Measurements from ENCODE around the gene HDHD3. TPM values are rescaled to one million over a fixed set of nuclear protein-coding genes. Genes with fewer than 3 reads are reported as not detected.

Gene HDHD3
- total RNA-seq, 1 donor from 2014 or later: 10.4 TPM

DNA sequence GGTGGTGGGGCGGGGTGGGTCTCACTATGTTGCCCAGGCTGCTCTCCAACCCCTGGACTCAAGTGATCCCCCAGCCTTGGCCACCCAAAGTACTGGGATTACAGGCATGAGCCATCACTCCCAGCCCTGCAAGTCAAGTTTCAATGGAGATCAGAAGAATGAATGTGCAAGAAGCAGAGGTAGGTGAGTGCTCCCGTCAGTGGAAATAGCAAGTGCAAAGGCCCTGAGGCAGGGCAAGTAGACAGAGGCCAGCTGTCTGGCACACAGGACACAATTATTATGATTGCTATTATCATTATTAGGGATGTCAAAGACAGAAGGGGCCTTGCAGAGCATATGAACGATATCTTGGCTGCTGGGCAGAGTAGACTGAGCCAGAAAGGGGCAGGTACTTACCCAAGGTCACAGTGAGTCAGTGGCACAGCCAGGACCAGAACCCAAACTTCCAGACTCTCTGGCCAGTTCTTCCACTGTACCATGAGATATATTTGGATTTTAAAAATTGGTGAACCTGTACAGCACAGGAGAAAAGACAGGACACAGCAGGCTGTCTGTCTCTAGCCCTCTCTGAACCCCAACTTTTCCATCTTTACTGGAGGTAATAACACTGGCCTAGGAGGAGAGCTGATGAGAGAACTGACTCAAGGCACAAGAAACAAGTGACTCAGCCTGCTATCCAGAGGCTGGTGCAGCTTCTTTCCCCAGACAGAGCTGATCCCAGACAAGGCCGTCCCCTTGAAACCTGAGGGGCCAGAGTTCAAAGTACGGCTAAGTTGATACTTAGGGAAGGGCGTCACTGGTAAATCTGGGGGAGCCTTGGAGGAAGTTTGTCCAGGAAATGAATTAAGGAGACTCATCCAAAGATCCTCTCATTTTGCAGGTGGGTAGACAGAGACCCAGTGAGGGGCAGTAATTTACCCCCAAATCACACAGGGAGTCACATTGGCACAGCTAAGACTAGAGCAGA lies 1.4 kb downstream of the HDHD3 start:
- intact Hi-C loops (cut with DNase I): no loop called here
- no peak overlapping the region for H3K27ac ChIP-seq
- ATAC-seq: no peak

DNA sequence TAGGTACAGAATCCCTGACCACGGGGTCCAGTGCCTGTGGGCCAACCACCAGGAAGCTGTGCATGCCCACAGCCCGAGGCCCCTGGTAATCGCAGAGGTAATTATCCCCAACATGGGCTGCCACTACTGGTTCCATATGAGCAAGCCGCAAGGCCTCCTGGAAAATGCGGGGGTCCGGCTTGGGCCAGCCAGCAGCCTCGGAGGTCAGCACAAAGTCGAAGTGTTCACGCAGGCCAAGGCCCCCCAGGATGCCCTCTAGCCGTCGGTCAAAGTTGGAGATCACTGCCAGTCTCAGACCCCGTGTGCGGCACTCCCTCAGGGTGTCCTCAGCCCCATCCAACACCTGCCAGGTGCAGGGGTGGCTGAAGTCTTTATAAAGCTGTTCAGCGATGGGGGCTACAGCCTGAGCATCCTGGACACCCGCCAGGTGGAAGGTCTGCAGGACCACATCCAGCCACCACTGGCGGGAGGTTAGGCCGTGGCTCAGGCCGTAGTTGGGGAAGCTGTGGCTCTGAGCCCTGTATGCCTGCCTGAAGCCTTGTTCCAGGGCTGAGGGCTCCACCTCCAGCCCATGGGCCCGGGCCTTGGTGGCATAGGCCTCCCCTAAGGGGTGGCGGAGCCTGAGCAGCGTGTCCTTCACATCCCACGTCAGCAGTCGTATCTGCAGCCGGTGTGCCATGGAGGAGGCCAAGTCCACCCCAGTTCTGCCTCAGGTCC lies 3.0 kb downstream of the HDHD3 start:
- intact Hi-C loops (cut with DNase I): no loop called here
- DNase-seq: peak; percentile 55
- no peak for ATAC-seq
- Histone ChIP-seq H3K27me3 (no peaks in the 10 kb centered on the region), H3K4me3 (no peak overlapping the region), H3K27ac (no peak overlapping the region), H3K9me3 (no peaks in the 10 kb centered on the region), H3K36me3 (no peaks in the 10 kb centered on the region), H3K4me1 (no peaks in the 10 kb centered on the region)
- TF ChIP-seq, protein P1, sequence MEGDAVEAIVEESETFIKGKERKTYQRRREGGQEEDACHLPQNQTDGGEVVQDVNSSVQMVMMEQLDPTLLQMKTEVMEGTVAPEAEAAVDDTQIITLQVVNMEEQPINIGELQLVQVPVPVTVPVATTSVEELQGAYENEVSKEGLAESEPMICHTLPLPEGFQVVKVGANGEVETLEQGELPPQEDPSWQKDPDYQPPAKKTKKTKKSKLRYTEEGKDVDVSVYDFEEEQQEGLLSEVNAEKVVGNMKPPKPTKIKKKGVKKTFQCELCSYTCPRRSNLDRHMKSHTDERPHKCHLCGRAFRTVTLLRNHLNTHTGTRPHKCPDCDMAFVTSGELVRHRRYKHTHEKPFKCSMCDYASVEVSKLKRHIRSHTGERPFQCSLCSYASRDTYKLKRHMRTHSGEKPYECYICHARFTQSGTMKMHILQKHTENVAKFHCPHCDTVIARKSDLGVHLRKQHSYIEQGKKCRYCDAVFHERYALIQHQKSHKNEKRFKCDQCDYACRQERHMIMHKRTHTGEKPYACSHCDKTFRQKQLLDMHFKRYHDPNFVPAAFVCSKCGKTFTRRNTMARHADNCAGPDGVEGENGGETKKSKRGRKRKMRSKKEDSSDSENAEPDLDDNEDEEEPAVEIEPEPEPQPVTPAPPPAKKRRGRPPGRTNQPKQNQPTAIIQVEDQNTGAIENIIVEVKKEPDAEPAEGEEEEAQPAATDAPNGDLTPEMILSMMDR (IDR thresholded peaks at IDR 0.05): no peak

More for the DNA sequence above, 1.4 kb downstream of the HDHD3 start:
- peak; percentile 25 for DNase-seq
- no peaks in the 10 kb centered on the region for H3K36me3 ChIP-seq
- no peaks in the 10 kb centered on the region for H3K9me3 ChIP-seq
- H3K4me3 ChIP-seq: peak overlapping the region; percentile 69
- TF ChIP-seq, protein P1 (IDR thresholded peaks at IDR 0.05): no peak
- H3K27me3 ChIP-seq: no peaks in the 10 kb centered on the region
- H3K4me1 ChIP-seq: no peaks in the 10 kb centered on the region

DNA sequence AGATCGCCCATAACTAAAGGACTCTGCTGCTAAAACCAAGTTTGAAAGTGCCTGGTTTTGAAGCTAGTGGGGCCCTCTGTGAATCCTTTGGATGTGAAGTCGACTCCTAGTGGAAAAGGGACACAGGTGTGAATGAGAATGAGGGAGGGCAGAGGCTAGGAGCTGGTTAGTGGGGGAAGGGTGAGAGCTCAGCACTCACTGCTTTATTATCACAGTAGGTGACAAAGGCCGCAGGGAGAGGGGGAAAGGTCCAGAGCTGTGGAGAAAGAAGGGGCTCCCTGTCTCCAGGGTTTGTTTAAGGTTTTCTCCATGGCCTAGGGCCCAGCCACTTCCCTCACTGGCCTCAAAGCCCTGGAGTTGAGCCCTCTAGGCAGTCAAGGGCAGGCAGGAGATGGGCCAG lies 3.5 kb downstream of the HDHD3 start:
- H3K4me3 ChIP-seq: no peak overlapping the region
- H3K36me3 ChIP-seq: no peaks in the 10 kb centered on the region
- H3K9me3 ChIP-seq: no peaks in the 10 kb centered on the region
- DNase-seq (no peak), ATAC-seq (no peak)
- H3K4me1 ChIP-seq: no peaks in the 10 kb centered on the region
- intact Hi-C loops (cut with DNase I): no loop called here
- no peaks in the 10 kb centered on the region for H3K27me3 ChIP-seq
- TF ChIP-seq, protein P1 (IDR thresholded peaks at IDR 0.05): no peak
- no peak overlapping the region for H3K27ac ChIP-seq

DNA sequence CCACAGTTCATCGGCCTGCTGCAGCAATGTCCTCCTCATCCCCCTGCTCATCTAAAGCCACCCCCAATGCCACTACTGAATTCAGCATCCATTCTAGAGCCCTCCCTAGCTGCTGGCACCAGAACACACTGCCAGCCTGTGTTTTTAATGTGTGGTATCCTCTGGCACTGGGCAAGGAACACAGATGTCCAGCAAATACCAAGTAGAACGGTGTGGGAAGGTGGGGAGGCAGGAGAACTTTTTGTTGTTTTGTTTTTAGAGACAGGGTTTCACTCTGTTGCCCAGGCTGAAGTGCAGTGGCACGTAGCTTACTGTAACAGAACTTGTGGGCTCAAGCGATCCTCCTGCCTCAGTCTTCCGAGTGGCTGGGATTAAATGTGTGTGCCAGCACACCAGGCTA lies 4.7 kb downstream of the HDHD3 start:
- no peak for DNase-seq
- Histone ChIP-seq H3K36me3 (no peaks in the 10 kb centered on the region), H3K9me3 (no peaks in the 10 kb centered on the region), H3K4me1 (no peaks in the 10 kb centered on the region), H3K27me3 (no peaks in the 10 kb centered on the region), H3K27ac (no peak overlapping the region), H3K4me3 (no peak overlapping the region)
- TF ChIP-seq, protein P1 (IDR thresholded peaks at IDR 0.05): no peak
- intact Hi-C loops (cut with DNase I): no loop called here
- ATAC-seq: no peak

DNA sequence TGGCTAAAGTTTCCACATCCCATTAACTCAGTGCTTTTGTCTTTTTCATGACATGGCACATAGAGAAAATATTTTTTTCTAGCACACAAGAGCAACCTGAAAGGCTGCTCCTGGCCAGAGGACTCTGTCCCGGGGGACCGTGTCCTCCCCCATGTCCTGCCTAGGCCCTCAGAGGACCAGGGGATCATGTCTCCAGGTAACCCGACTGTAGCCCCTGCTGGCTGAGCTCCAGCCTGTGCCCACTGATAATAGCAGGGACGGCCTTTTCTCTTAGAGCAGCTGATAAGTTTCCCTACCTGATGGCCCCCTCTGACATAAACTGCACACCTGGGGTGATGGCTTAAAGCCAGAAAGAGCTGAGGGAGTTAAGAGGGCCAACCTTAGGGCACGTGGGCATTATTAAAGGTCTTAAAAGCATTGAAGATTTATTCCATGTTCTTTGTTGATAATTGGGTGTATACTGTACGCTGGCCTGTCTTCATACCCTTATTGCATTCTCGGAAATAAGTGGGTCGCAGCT lies 5.9 kb downstream of the HDHD3 start:
- ATAC-seq (no peak), DNase-seq (no peak)
- Histone ChIP-seq H3K27me3 (no peaks in the 10 kb centered on the region), H3K4me1 (no peaks in the 10 kb centered on the region), H3K9me3 (no peaks in the 10 kb centered on the region), H3K4me3 (no peak overlapping the region), H3K36me3 (no peaks in the 10 kb centered on the region), H3K27ac (no peak overlapping the region)
- intact Hi-C loops (cut with DNase I): no loop called here
- TF ChIP-seq, protein P1 (IDR thresholded peaks at IDR 0.05): no peak
